MG63 (cell line): ENCODE results near the gene TTL. TPM values are rescaled to one million over a fixed set of nuclear protein-coding genes. Genes with fewer than 3 reads are reported as not detected.

Experiments used
- DNase-seq: peaks from one replicate; pipeline ENCODE4 v3.0.0-alpha.2; 2020
- H3K27me3 ChIP-seq: fragments of 250-450 bp; sonication (Bioruptor Pico); 2 replicates; pipeline ENCODE4 v1.5.1; 2020; ENCODE audit warnings: mild to moderate bottlenecking, moderate library complexity
- H3K36me3 ChIP-seq: fragments of 250-450 bp; sonication (Bioruptor Pico); 2 replicates; pipeline ENCODE4 v1.5.1; 2020; ENCODE audit warnings: mild to moderate bottlenecking, moderate library complexity
- H3K4me3 ChIP-seq: fragments of 250-450 bp; sonication (Bioruptor Pico); 2 replicates; pipeline ENCODE4 v1.5.1; 2020; ENCODE audit warnings: mild to moderate bottlenecking, moderate library complexity
- H3K9me3 ChIP-seq: fragments of 250-450 bp; sonication (Bioruptor Pico); 2 replicates; pipeline ENCODE4 v1.5.1; 2020; ENCODE audit warnings: mild to moderate bottlenecking, moderate library complexity
- total RNA-seq: library from RNA; depleted of rRNA; stranded (reverse); fragments of >200 nt; shearing (Covaris generic); gene quantifications from 2 replicates; pipeline ENCODE4 v1.2.3, GENCODE V29; 2014; ENCODE audit warnings: low replicate concordance; rRNA removed

Gene TTL
- total RNA-seq, 1 experiment from 2014 or later, result 49.8 TPM

DNA sequence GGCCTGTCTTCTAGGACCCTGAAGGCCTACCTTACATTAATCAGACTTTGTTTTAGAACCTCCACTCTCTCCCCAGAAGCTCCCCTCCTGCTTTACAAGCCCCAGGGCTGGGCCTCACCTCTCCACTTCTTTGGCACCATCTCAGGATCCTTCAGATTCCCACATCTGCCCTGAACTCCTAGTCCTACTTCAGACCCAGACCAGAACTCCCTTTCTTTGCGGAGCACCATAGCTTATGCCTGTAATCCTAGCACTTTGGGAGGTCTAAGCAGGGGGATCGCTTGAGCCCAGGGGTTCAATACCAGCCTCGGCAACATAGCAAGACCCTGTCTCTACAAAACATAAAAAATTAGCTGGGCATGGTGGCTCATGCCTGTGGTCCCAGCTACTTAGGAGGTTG is 103.4 kb downstream of the TTL start:
- Histone ChIP-seq H3K9me3 (no peaks in the 10 kb centered on the region), H3K4me3 (peak overlapping the region; percentile 75), H3K36me3 (peaks cover 7% of the 10 kb centered on the region), H3K27me3 (no peaks in the 10 kb centered on the region)
- DNase-seq, result no peak

GRCh38 chr2:112585873-112586464 is 104.0 kb downstream of the TTL start:
- H3K36me3 ChIP-seq, result peaks cover 7% of the 10 kb centered on the region
- no peak for DNase-seq
- no peaks in the 10 kb centered on the region for H3K27me3 ChIP-seq
- no peak overlapping the region for H3K4me3 ChIP-seq
- H3K9me3 ChIP-seq, result no peaks in the 10 kb centered on the region

DNA sequence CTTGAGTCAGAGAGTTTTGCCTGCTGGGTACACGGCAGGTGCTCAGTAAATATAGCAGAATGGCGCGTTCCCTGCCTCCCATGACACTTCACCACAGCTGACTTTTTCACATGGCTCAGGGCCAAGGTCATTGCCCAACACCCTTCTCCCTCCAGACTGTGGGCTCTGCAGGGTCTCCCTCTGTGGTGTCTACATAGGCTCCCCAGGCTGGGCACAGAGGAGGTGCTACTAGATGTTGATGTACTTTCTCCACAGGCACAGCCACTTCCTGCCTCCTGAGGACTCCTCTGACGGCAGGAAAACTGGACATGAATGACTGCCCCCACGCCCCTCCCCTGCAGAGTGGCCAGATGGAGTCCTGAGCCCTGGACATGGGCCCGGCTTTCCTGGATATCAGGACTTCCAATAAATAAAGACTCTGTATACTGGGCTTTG is 106.7 kb downstream of the TTL start:
- Histone ChIP-seq H3K27me3 (no peaks in the 10 kb centered on the region), H3K36me3 (peaks cover 7% of the 10 kb centered on the region), H3K9me3 (no peaks in the 10 kb centered on the region), H3K4me3 (no peak overlapping the region)
- DNase-seq, result no peak

Other genes with a start within 250 kb of the TTL start
- gene ZC3H8, start 227.1 kb upstream of the TTL start, total RNA-seq, result 2.3 and 9.0 TPM in 2 replicates
- gene ZC3H6, start 206.6 kb upstream of the TTL start, total RNA-seq, result 0.26 and 0.39 TPM in 2 replicates
- gene RGPD8, start 48.5 kb upstream of the TTL start, total RNA-seq, result 7.9 and 9.1 TPM in 2 replicates
- 20.5 and 69.1 TPM in 2 replicates for gene POLR1B, start 60.3 kb downstream of the TTL start, total RNA-seq
- 1.7 and 20.0 TPM in 2 replicates for gene CHCHD5, start 102.5 kb downstream of the TTL start, total RNA-seq
- 117 and 129 TPM in 2 replicates for gene SLC20A1, start 163.8 kb downstream of the TTL start, total RNA-seq
- gene NT5DC4, start 238.9 kb downstream of the TTL start, total RNA-seq, result not detected in 2 replicates